ENCODE results near the gene ACKR2.

DNA sequence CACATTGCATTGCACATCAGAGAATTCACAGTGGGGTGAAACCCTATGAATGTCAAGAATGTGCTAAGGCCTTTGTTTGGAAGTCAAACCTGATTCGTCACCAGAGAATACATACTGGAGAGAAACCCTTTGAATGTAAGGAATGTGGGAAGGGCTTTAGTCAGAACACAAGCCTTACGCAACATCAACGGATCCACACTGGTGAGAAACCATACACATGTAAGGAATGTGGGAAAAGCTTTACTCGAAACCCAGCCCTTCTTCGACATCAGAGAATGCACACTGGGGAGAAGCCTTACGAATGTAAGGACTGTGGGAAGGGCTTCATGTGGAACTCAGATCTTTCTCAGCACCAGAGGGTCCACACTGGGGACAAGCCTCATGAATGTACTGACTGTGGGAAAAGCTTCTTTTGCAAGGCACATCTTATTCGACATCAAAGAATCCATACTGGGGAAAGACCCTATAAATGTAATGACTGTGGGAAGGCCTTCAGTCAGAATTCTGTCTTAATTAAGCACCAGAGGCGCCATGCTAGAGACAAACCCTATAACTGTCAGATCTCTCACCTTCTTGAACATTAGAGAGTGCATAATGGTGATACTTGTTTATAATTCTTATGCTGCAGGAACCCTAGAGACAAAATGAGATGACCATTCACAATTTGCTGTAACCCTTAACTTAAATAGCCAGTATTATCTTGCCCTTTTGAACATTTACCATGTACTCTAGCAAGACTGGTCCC, 105.7 kb downstream of the ACKR2 start:
- no peak for TF ChIP-seq REST (IDR thresholded peaks at IDR 0.05; ENCODE audit: unreplicated experiment)
- no peak for TF ChIP-seq CTCF (conservative IDR thresholded peaks at IDR 0.05; ENCODE audit: low read depth in 2 of 2)
- TF ChIP-seq EZH2 (IDR thresholded peaks at IDR 0.05; ENCODE audit: low read depth, unreplicated experiment), result no peak
- TF ChIP-seq POLR2AphosphoS5 (IDR thresholded peaks at IDR 0.05; ENCODE audit: low read depth), result no peak
- TF ChIP-seq, protein P1, sequence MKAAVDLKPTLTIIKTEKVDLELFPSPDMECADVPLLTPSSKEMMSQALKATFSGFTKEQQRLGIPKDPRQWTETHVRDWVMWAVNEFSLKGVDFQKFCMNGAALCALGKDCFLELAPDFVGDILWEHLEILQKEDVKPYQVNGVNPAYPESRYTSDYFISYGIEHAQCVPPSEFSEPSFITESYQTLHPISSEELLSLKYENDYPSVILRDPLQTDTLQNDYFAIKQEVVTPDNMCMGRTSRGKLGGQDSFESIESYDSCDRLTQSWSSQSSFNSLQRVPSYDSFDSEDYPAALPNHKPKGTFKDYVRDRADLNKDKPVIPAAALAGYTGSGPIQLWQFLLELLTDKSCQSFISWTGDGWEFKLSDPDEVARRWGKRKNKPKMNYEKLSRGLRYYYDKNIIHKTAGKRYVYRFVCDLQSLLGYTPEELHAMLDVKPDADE (IDR thresholded peaks at IDR 0.05), result no peak
- TF ChIP-seq JUNB (IDR thresholded peaks at IDR 0.05; ENCODE audit: unreplicated experiment), result no peak
- TF ChIP-seq NANOG (IDR thresholded peaks at IDR 0.05; ENCODE audit: borderline replicate concordance), result no peak
- no peak for TF ChIP-seq ZNF331 (CRISPR knock-in tag; IDR thresholded peaks at IDR 0.05; ENCODE audit: low read depth)
- no peak for TF ChIP-seq ZNF114 (CRISPR knock-in tag; IDR thresholded peaks at IDR 0.05)
- TF ChIP-seq EZH2phosphoT487 (IDR thresholded peaks at IDR 0.05; ENCODE audit: unreplicated experiment), result no peak

Data from GM23338 (cell line).